ENCODE measurements around the gene CAPRIN2. TPM values are rescaled to one million over a fixed set of nuclear protein-coding genes. Genes with fewer than 3 reads are reported as not detected.

The CAPRIN2 gene
- total RNA-seq, 2 donors from 2014 or later, result 52.8 to 61.8 TPM

- Histone ChIP-seq H3K9me3 (no peaks in the 10 kb centered on the region), H3K36me3 (no peaks in the 10 kb centered on the region), H3K27me3 (replicated peaks; ENCODE audit: insufficient read depth) (no peaks in the 10 kb centered on the region), H3K4me3 (no peak overlapping the region), H3K27ac (no peak overlapping the region), H3K4me1 (ENCODE audit: control insufficient read depth in 1 of 2, low read depth in 2 of 2) (peaks cover 11 to 17% of the 10 kb centered on the region in 2 donors)
- ATAC-seq (ENCODE audit: insufficient number of reproducible peaks, low FRiP score, low read depth) (no peak), DNase-seq (ENCODE audit: low spot score) (no peak)
- TF ChIP-seq CTCF (IDR thresholded peaks at IDR 0.05), result no peak
These were observed 37.3 kb upstream of the CAPRIN2 start for GRCh38 chr12:30792085-30792484.

- Histone ChIP-seq H3K4me3 (no peak overlapping the region), H3K4me1 (ENCODE audit: control insufficient read depth in 1 of 2, low read depth in 2 of 2) (no peaks in the 10 kb centered on the region), H3K27ac (no peak overlapping the region), H3K27me3 (replicated peaks; ENCODE audit: insufficient read depth) (no peaks in the 10 kb centered on the region), H3K9me3 (no peaks in the 10 kb centered on the region), H3K36me3 (no peaks in the 10 kb centered on the region)
- no peak for ATAC-seq (ENCODE audit: insufficient number of reproducible peaks, low FRiP score, low read depth)
- no peak for TF ChIP-seq CTCF (IDR thresholded peaks at IDR 0.05)
- DNase-seq (ENCODE audit: low spot score), result no peak
These were observed 34.0 kb upstream of the CAPRIN2 start for GRCh38 chr12:30788754-30789153.

- no peak for TF ChIP-seq CTCF (IDR thresholded peaks at IDR 0.05)
- Histone ChIP-seq H3K9me3 (no peaks in the 10 kb centered on the region), H3K4me3 (no peak overlapping the region), H3K27me3 (replicated peaks; ENCODE audit: insufficient read depth) (no peaks in the 10 kb centered on the region), H3K4me1 (ENCODE audit: control insufficient read depth in 1 of 2, low read depth in 2 of 2) (no peaks in the 10 kb centered on the region), H3K27ac (no peak overlapping the region), H3K36me3 (no peaks in the 10 kb centered on the region)
- ATAC-seq (ENCODE audit: insufficient number of reproducible peaks, low FRiP score, low read depth) (no peak), DNase-seq (ENCODE audit: low spot score) (no peak)
These were observed 30.9 kb upstream of the CAPRIN2 start for GRCh38 chr12:30785630-30786029.

GRCh38 chr12:30784508-30784907, 29.8 kb upstream of the CAPRIN2 start:
- no peaks in the 10 kb centered on the region for H3K4me1 ChIP-seq (ENCODE audit: control insufficient read depth in 1 of 2, low read depth in 2 of 2)
- TF ChIP-seq CTCF (IDR thresholded peaks at IDR 0.05), result no peak
- no peaks in the 10 kb centered on the region for H3K27me3 ChIP-seq (replicated peaks; ENCODE audit: insufficient read depth)
- no peak overlapping the region for H3K27ac ChIP-seq
- ATAC-seq (ENCODE audit: insufficient number of reproducible peaks, low FRiP score, low read depth) (no peak), DNase-seq (ENCODE audit: low spot score) (no peak)
- no peak overlapping the region for H3K4me3 ChIP-seq
- no peaks in the 10 kb centered on the region for H3K36me3 ChIP-seq
- H3K9me3 ChIP-seq, result no peaks in the 10 kb centered on the region

- Histone ChIP-seq H3K9me3 (no peaks in the 10 kb centered on the region), H3K27me3 (replicated peaks; ENCODE audit: insufficient read depth) (no peaks in the 10 kb centered on the region), H3K4me3 (no peak overlapping the region), H3K36me3 (no peaks in the 10 kb centered on the region), H3K27ac (no peak overlapping the region), H3K4me1 (ENCODE audit: control insufficient read depth in 1 of 2, low read depth in 2 of 2) (no peaks in the 10 kb centered on the region)
- no peak for DNase-seq (ENCODE audit: low spot score)
- no peak for TF ChIP-seq CTCF (IDR thresholded peaks at IDR 0.05)
- no peak for ATAC-seq (ENCODE audit: insufficient number of reproducible peaks, low FRiP score, low read depth)
These were observed 29.2 kb upstream of the CAPRIN2 start for GRCh38 chr12:30783946-30784345.

Data from thoracic aorta (tissue), 2 donors.